IgD-negative memory B cell (primary cell): ENCODE results near the gene CDK14. TPM values are rescaled to one million over a fixed set of nuclear protein-coding genes. Genes with fewer than 3 reads are reported as not detected.
A peak's percentile ranks its signal among the peaks of the same experiment; 100 is the strongest.

Source experiments
- H3K27ac Mint-ChIP-seq, 3 donors: one replicate each; pipeline ENCODE4 v1.8.0; 2020 to 2022; ENCODE audit warnings: mild to moderate bottlenecking in 3 of 3, mixed read lengths in 3 of 3, moderate library complexity in 1 of 3
- H3K27me3 Mint-ChIP-seq: one replicate; pipeline ENCODE4 v1.8.0; 2021; ENCODE audit warnings: mixed read lengths
- H3K36me3 Mint-ChIP-seq: one replicate; pipeline ENCODE4 v1.8.0; 2020; ENCODE audit warnings: mild to moderate bottlenecking, mixed read lengths
- H3K4me1 Mint-ChIP-seq, 3 donors: one replicate each; pipeline ENCODE4 v1.8.0; 2020 to 2022; ENCODE audit warnings: mixed read lengths in 3 of 3, mild to moderate bottlenecking in 1 of 3
- H3K4me3 Mint-ChIP-seq, 4 donors: one replicate each; pipeline ENCODE4 v1.8.0; 2020 to 2022; ENCODE audit warnings: mild to moderate bottlenecking in 4 of 4, mixed read lengths in 4 of 4, moderate library complexity in 3 of 4
- H3K9me3 Mint-ChIP-seq, 3 donors: one replicate each; pipeline ENCODE4 v1.8.0; 2020 to 2021; ENCODE audit warnings: mixed read lengths in 3 of 3, mild to moderate bottlenecking in 1 of 3
- polyA plus RNA-seq: library from polyadenylated mRNA; unstranded; fragments of 300-500 nt; fragmentation: Illumina TruSeq; gene quantifications from one replicate; pipeline ENCODE4 v1.2.3, GENCODE V29; 2021

The CDK14 gene
- polyA plus RNA-seq, 1 donor from 2014 or later: 53.0 TPM

DNA sequence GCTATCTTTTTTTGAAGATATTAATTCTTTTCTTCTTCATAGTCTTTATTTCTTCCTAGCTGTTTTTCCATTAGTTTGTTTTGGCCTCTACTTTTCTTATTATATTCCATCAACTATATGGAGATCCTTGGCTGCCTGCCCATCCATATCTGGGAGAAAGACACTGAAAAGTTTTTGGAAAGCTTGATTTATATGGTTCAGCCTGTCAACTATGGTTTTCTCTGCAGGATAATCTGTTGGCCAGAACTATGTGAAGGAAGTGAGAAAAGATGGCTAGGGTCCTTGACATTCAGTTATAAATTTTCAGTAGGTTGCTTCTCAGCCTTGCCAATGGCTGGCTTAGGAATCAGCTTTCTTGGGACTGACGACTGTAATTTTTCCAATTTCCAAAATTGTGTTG, 10.0 kb upstream of the CDK14 start:
- Mint-ChIP-seq H3K4me3 (no peak overlapping the region), H3K27me3 (no peaks in the 10 kb centered on the region), H3K27ac (no peak overlapping the region), H3K4me1 (peaks cover 0 to 2% (median 0%) of the 10 kb centered on the region in 3 donors), H3K9me3 (peaks cover 0 to 14% (median 0%) of the 10 kb centered on the region in 3 donors), H3K36me3 (no peaks in the 10 kb centered on the region)

- Mint-ChIP-seq H3K36me3 (no peaks in the 10 kb centered on the region), H3K4me3 (no peak overlapping the region), H3K27me3 (no peaks in the 10 kb centered on the region), H3K27ac (no peak overlapping the region), H3K4me1 (peaks cover 0 to 2% (median 0%) of the 10 kb centered on the region in 3 donors), H3K9me3 (peaks cover 0 to 14% (median 0%) of the 10 kb centered on the region in 3 donors)
Observed at GRCh38 chr7:90587766-90588165, 8.4 kb upstream of the CDK14 start.

- no peak overlapping the region for H3K4me3 Mint-ChIP-seq
- no peaks in the 10 kb centered on the region for H3K27me3 Mint-ChIP-seq
- no peak overlapping the region for H3K27ac Mint-ChIP-seq
- no peaks in the 10 kb centered on the region for H3K36me3 Mint-ChIP-seq
- H3K9me3 Mint-ChIP-seq: peaks cover 0 to 6% (median 0%) of the 10 kb centered on the region in 3 donors
- peaks cover 6 to 12% (median 10%) of the 10 kb centered on the region in 3 donors for H3K4me1 Mint-ChIP-seq
Observed at GRCh38 chr7:90592033-90592432, 4.1 kb upstream of the CDK14 start.

- H3K9me3 Mint-ChIP-seq: peaks cover 0 to 6% (median 0%) of the 10 kb centered on the region in 3 donors
- H3K4me1 Mint-ChIP-seq: peaks cover 16 to 24% (median 19%) of the 10 kb centered on the region in 3 donors
- peak overlapping the region in 1 of 4 donors; percentile 91 for H3K4me3 Mint-ChIP-seq
- H3K36me3 Mint-ChIP-seq: no peaks in the 10 kb centered on the region
- H3K27ac Mint-ChIP-seq: peak overlapping the region in 2 of 3 donors; percentile 24 to 53
- no peaks in the 10 kb centered on the region for H3K27me3 Mint-ChIP-seq
Observed at GRCh38 chr7:90593205-90593604, 2.9 kb upstream of the CDK14 start.

GRCh38 chr7:90594751-90595317, 1.3 kb upstream of the CDK14 start:
- no peaks in the 10 kb centered on the region for H3K27me3 Mint-ChIP-seq

DNA sequence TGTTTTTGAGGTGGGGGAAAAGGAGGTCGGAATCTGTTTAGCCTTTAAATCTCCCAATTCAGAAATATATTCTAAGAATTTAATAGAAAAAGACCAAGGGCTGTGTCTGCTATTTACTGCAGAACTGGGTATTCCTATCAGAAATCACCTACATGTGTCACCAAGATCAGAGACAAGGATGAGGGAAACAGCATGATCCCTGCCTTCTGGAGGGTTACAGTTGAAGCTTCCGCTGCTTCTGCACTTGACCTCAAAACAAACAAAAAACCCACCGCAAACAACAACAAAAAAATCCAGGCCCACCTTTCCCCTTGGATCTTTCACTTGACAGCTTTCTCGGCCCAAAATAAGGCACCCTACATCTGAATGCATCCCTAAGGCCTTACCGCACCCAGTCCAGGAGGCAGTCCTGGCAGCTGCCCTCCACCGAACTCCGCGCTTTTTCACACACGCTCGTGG, 750 bp upstream of the CDK14 start:
- no peaks in the 10 kb centered on the region for H3K9me3 Mint-ChIP-seq
- peaks cover 26 to 38% (median 29%) of the 10 kb centered on the region in 3 donors for H3K4me1 Mint-ChIP-seq
- peak overlapping the region; percentile 83 to 95 (median 92) for H3K4me3 Mint-ChIP-seq
- no peaks in the 10 kb centered on the region for H3K36me3 Mint-ChIP-seq
- H3K27me3 Mint-ChIP-seq: no peaks in the 10 kb centered on the region
- peak overlapping the region; percentile 14 to 78 (median 69) for H3K27ac Mint-ChIP-seq

More at GRCh38 chr7:90594751-90595317, 1.3 kb upstream of the CDK14 start:
- Mint-ChIP-seq H3K4me1 (peaks cover 22 to 33% (median 24%) of the 10 kb centered on the region in 3 donors), H3K27ac (peak overlapping the region; percentile 14 to 78 (median 69)), H3K9me3 (no peaks in the 10 kb centered on the region), H3K36me3 (no peaks in the 10 kb centered on the region), H3K4me3 (peak overlapping the region; percentile 83 to 95 (median 92))

DNA sequence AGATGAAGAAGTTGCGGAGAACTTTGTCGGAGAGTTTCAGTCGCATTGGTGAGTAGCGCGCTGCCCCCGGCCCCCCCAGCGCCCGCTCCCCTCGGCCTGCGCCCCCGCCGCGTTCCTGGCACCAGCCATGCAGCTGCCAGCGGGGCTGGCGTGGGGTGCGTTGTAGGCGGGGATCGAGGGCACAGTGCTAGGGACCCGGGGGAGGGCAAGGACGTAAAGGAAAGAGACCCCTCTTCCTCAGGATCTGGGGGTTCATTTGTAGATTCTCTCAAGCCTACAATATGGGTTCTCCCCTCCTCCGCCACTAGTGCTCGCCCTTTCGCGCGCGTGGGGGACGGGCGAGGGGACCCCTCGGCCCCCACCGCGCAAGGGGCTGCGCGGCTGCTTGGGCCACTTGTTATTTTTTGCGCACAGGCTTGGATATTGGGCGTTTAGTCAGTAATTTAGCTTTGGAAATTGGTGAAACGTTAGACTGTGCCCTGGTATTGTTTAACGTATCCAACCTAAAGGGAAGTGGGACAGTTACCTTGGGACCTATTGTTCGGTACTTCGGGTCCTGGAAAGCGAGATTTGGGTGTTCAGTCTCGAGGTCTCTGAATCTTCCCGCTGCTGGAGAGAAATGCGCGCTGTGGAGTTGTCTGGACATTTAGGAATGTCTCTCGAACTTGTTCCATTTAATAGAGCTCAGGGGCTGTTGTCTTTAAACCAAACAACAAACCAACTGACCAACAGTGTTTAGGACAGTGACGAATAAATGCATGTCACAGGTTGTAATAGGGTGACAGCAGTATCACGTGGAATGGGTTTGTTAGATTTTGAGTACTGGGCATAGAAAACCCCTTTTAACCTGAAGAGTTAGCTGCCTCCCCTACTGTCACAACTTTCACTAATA, 796 bp downstream of the CDK14 start:
- Mint-ChIP-seq H3K4me1 (peaks cover 30 to 43% (median 30%) of the 10 kb centered on the region in 3 donors), H3K9me3 (no peaks in the 10 kb centered on the region), H3K4me3 (peak overlapping the region; percentile 94 to 100 (median 97)), H3K27me3 (no peaks in the 10 kb centered on the region), H3K36me3 (no peaks in the 10 kb centered on the region), H3K27ac (peak overlapping the region; percentile 73 to 96 (median 91))

- Mint-ChIP-seq H3K4me3 (peak overlapping the region; percentile 94 to 100 (median 97)), H3K36me3 (no peaks in the 10 kb centered on the region), H3K27ac (peak overlapping the region in 1 of 3 donors; percentile 73), H3K27me3 (no peaks in the 10 kb centered on the region), H3K4me1 (peaks cover 30 to 43% (median 30%) of the 10 kb centered on the region in 3 donors), H3K9me3 (no peaks in the 10 kb centered on the region)
Observed at GRCh38 chr7:90597563-90598253, 1.6 kb downstream of the CDK14 start.

GRCh38 chr7:90599038-90599437, 2.9 kb downstream of the CDK14 start:
- Mint-ChIP-seq H3K9me3 (no peaks in the 10 kb centered on the region), H3K27ac (no peak overlapping the region), H3K4me3 (peak overlapping the region in 2 of 4 donors; percentile 9 to 36), H3K4me1 (peaks cover 30 to 40% (median 30%) of the 10 kb centered on the region in 3 donors), H3K27me3 (no peaks in the 10 kb centered on the region), H3K36me3 (no peaks in the 10 kb centered on the region)

DNA sequence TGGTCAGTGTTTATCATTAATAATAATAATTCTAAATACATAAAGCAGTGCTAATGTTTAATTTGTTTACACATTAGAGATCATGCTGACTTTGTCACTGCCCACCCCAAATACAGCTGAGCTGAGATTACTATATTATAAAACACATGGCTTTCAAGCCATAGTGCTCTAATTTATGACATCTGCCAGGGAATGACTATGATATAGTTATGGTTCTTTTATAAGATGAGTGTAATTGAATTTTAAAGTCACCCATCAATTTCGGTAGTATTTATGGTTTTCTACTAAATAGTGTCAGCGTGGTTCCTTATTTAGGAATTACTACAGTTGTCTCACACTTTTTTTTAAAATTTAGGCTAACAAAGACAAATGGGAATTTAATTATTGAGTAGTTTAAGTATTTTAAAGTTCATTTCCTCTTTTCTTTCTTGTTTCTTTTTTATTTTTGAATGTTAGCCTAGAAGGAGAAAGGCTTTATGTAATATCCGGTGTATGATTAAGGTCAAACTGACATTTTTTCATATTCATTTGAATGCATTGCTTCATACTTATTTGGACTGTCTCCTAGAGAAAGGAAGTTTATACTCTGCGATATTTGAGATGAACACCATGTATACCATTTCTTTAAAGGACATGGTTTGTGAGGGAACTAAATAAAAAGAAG, 3.9 kb downstream of the CDK14 start:
- Mint-ChIP-seq H3K27ac (peak overlapping the region in 1 of 3 donors; percentile 5), H3K36me3 (no peaks in the 10 kb centered on the region), H3K27me3 (no peaks in the 10 kb centered on the region), H3K4me3 (peak overlapping the region in 3 of 4 donors; percentile 25 to 83 (median 46)), H3K4me1 (peaks cover 29 to 37% (median 31%) of the 10 kb centered on the region in 3 donors), H3K9me3 (no peaks in the 10 kb centered on the region)

- Mint-ChIP-seq H3K4me3 (no peak overlapping the region), H3K9me3 (no peaks in the 10 kb centered on the region), H3K27me3 (no peaks in the 10 kb centered on the region), H3K36me3 (no peaks in the 10 kb centered on the region), H3K27ac (no peak overlapping the region), H3K4me1 (peaks cover 26 to 33% (median 26%) of the 10 kb centered on the region in 3 donors)
Observed at GRCh38 chr7:90602303-90602702, 6.2 kb downstream of the CDK14 start.

DNA sequence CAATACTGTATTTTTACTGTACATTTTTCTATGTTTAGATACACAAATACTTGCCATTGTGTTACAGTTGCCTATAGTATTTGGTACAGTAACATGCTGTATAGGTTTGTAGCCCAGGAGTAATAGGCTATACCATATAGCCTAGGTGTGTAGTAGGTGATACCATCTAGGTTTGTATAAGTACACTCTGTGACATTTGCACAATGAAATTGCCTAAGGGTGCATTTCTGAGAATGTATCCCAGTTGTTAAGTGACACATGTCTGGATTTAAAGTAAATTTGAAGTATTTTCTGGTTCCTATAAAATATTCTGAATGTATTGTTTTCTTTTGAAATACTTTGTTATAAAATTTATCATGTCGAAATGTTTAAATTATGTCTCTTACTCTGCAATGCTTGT, 7.2 kb downstream of the CDK14 start:
- Mint-ChIP-seq H3K36me3 (no peaks in the 10 kb centered on the region), H3K27me3 (no peaks in the 10 kb centered on the region), H3K4me3 (no peak overlapping the region), H3K4me1 (peaks cover 17 to 22% (median 18%) of the 10 kb centered on the region in 3 donors), H3K9me3 (no peaks in the 10 kb centered on the region), H3K27ac (no peak overlapping the region)

DNA sequence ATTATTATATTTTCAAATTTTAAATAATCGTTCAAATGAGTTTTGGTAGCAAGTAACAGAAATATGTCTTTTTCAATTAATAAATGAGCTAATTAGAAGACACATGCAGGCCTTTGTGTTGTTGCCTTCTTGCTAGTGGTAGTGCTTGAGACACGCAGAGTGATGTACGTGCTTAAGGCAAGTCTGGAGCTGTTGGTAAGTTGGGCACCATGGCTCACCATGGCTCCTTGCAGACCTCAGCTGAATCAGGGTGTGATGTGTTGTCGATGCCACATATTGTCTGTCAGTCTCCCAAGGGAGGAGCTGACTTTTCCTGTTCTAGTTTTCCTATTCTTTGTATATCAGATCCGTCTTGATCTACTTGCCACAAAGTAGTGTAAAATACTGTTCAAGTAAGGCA, 8.3 kb downstream of the CDK14 start:
- H3K27me3 Mint-ChIP-seq: no peaks in the 10 kb centered on the region
- no peaks in the 10 kb centered on the region for H3K36me3 Mint-ChIP-seq
- H3K4me1 Mint-ChIP-seq: peaks cover 10 to 18% (median 17%) of the 10 kb centered on the region in 3 donors
- no peak overlapping the region for H3K4me3 Mint-ChIP-seq
- H3K9me3 Mint-ChIP-seq: no peaks in the 10 kb centered on the region
- no peak overlapping the region for H3K27ac Mint-ChIP-seq

DNA sequence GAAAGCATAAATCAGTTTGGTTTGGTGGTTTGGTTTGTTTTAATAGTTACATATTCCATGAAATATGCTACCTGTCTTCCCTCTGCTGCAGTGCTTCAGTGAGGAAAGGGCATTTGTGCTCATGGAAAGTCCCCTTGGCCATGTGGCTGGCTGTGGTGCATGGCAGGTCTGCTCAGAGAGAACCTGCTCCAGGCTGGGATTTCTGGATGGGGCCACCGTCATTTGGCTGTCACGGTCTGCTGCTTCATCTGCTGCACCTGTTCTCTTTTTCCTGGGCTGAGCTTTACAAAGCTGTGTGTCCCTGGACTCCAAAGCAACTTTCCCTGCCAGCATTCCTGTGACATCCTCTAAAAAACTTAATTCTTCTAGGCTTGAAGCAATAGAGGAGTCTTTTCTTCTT, 8.9 kb downstream of the CDK14 start:
- H3K27me3 Mint-ChIP-seq: no peaks in the 10 kb centered on the region
- H3K36me3 Mint-ChIP-seq: no peaks in the 10 kb centered on the region
- peak overlapping the region in 1 of 4 donors; percentile 69 for H3K4me3 Mint-ChIP-seq
- H3K9me3 Mint-ChIP-seq: no peaks in the 10 kb centered on the region
- peaks cover 8 to 15% (median 12%) of the 10 kb centered on the region in 3 donors for H3K4me1 Mint-ChIP-seq
- H3K27ac Mint-ChIP-seq: no peak overlapping the region
